ENCODE results near the gene MSMO1. TPM values are rescaled to one million over a fixed set of nuclear protein-coding genes. Genes with fewer than 3 reads are reported as not detected.

Gene MSMO1
- total and polyA plus RNA-seq, 2 of the 8 experiments (the other 6 are each of a cell fraction or from before 2014, with no cell fraction given), result 79.8 to 109 TPM

DNA sequence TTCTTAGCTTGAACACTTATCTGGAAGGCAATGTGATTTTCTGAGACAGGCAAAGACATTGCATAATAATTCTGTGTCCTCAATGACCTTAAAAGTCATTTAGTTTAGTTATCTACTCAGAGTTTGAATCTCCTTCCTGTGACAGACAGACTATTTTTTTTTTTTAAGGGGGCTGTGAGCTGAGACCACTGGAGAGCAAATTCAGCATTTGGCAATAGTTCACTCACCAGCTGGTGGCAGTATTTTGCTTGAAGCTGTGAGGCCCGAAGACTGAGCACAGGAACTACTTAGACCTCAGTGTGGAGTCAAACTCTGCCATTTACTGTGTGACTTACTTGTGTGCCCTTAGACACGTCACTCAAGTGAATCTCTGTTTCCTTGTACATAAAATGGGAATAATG, 28.4 kb downstream of the MSMO1 start:
- Histone ChIP-seq H2BK120ac (replicated peaks; ENCODE audit: low read depth, low read length) (no peak overlapping the region), H3K27me3 (replicated peaks in 1 of 4; ENCODE audit: control insufficient read depth in 3 of 4, extremely low read depth in 1 of 4, insufficient read depth in 3 of 4, low read length in 3 of 4) (no peaks in the 10 kb centered on the region), H3K4me2 (ENCODE audit: insufficient read depth in 1 of 2, low read depth in 2 of 2, low read length in 2 of 2) (no peak overlapping the region), H3K4ac (replicated peaks; ENCODE audit: insufficient read length, low read depth, low read length) (no peak overlapping the region), H3K14ac (ENCODE audit: insufficient read length) (no peak overlapping the region), H4K5ac (ENCODE audit: insufficient read length, low read depth, low read length) (no peak overlapping the region), H4K91ac (replicated peaks; ENCODE audit: insufficient read length, low read length) (no peak overlapping the region), H3K9me3 (ENCODE audit: insufficient read depth in 2 of 2, low read depth in 1 of 2, low read length in 1 of 2) (peaks cover 0 to 5% of the 10 kb centered on the region in 2 experiments; a peak in 1 of 4 replicates), H3K27ac (ENCODE audit: low read depth, low read length) (no peak overlapping the region), H3K36me3 (ENCODE audit: control insufficient read depth in 2 of 4, insufficient read depth in 4 of 4, low read length in 3 of 4) (no peaks in the 10 kb centered on the region), H3K79me1 (ENCODE audit: low read depth, low read length) (no peaks in the 10 kb centered on the region), H3K4me1 (replicated peaks in 1 of 4; ENCODE audit: control insufficient read depth in 3 of 4, insufficient read depth in 4 of 4, low read length in 3 of 4) (no peaks in the 10 kb centered on the region), H3K56ac (replicated peaks; ENCODE audit: insufficient read length, low read depth, low read length) (no peak overlapping the region), H4K8ac (ENCODE audit: extremely low read depth, insufficient read depth, low read length) (no peak overlapping the region), H2BK5ac (ENCODE audit: low read depth, low read length) (no peak overlapping the region), H3K18ac (ENCODE audit: extremely low read depth, low read length) (no peak overlapping the region), H2AK5ac (ENCODE audit: low read depth, low read length) (no peak overlapping the region), H2BK15ac (ENCODE audit: low read length) (no peak overlapping the region), H3K79me2 (ENCODE audit: control insufficient read depth in 1 of 2, insufficient read depth in 2 of 2, low read length in 2 of 2) (no peaks in the 10 kb centered on the region), H3K4me3 (ENCODE audit: extremely low read depth in 1 of 4, insufficient read depth in 2 of 4, low read depth in 3 of 4, low read length in 4 of 4) (no peak overlapping the region), H3K9ac (replicated peaks in 1 of 4; ENCODE audit: extremely low read depth in 1 of 4, low read depth in 3 of 4, low read length in 3 of 4) (no peak overlapping the region), H4K20me1 (replicated peaks in 1 of 2; ENCODE audit: control insufficient read depth in 1 of 2, insufficient read depth in 2 of 2, low read length in 2 of 2) (no peaks in the 10 kb centered on the region), H3K23me2 (ENCODE audit: low read depth, low read length) (no peaks in the 10 kb centered on the region; the same call in 1 of the 2 replicates), H3K23ac (ENCODE audit: insufficient read length) (no peak overlapping the region), H2AFZ (ENCODE audit: low read length) (no peak overlapping the region), H2BK20ac (ENCODE audit: low read length) (no peak overlapping the region), H2BK12ac (ENCODE audit: low read depth, low read length) (no peak overlapping the region)
- CTCF ChIA-PET (ENCODE audit: partially characterized antibody), result interaction anchor here (0.6 to 4.7 kb wide), 35 partner anchors 9 to 1574 kb away, joined by 3 to 24 read pairs (median 4); partner anchors contain the start of gene TMEM192
- WGBS, 2 experiments (ENCODE audit: extremely low coverage in 1 of 2, insufficient coverage in 1 of 2, insufficient read length in 1 of 2, insufficient replicate concordance in 2 of 2, low coverage in 1 of 2, low lambda C conversion rate in 2 of 2, missing lambda C conversion rate in 1 of 2), result 36% methylated on average over 2 of the region's 2 CpGs; no CpG with 5 or more reads in 1 of the 2 experiments
- FAIRE-seq (peak; percentile 91), DNase-seq (ENCODE audit: low read depth in 1 of 2, low spot score in 2 of 2) (no peak)
- POLR2A ChIA-PET (ENCODE audit: partially characterized antibody), result interaction anchor here (1.4 kb wide), 1 partner anchor 30 kb away, joined by 3 read pairs; no protein-coding TSS in a partner anchor
- TF ChIP-seq POLR2A (IDR thresholded peaks at IDR 0.05; ENCODE audit: control extremely low read depth in 1 of 2, low read depth in 2 of 2, low read length in 2 of 2) (no peak), RAD21 (IDR thresholded peaks at IDR 0.05 in 1 of 2, conservative IDR thresholded peaks at IDR 0.05 in 1 of 2; ENCODE audit: low read depth in 2 of 2, low read length in 2 of 2) (peak; percentile 72 to 80)
- TF ChIP-seq, protein P1, sequence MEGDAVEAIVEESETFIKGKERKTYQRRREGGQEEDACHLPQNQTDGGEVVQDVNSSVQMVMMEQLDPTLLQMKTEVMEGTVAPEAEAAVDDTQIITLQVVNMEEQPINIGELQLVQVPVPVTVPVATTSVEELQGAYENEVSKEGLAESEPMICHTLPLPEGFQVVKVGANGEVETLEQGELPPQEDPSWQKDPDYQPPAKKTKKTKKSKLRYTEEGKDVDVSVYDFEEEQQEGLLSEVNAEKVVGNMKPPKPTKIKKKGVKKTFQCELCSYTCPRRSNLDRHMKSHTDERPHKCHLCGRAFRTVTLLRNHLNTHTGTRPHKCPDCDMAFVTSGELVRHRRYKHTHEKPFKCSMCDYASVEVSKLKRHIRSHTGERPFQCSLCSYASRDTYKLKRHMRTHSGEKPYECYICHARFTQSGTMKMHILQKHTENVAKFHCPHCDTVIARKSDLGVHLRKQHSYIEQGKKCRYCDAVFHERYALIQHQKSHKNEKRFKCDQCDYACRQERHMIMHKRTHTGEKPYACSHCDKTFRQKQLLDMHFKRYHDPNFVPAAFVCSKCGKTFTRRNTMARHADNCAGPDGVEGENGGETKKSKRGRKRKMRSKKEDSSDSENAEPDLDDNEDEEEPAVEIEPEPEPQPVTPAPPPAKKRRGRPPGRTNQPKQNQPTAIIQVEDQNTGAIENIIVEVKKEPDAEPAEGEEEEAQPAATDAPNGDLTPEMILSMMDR (IDR thresholded peaks at IDR 0.05; ENCODE audit: control extremely low read depth in 1 of 3, insufficient read depth in 1 of 3, low read depth in 1 of 3, low read length in 3 of 3), result peak; percentile 61 to 83 (median 69)
